OCI-LY1 (cell line): Measurements from ENCODE around the gene EPHA2.

Source experiments
- EZH2 ChIP-seq: fragments of 200-600 bp; sonication (generic), shearing (Covaris generic); IDR thresholded peaks from 2 replicates; pipeline ENCODE4 v1.8.0; 2017; ENCODE audit warnings: borderline replicate concordance, mixed run types, mild to moderate bottlenecking, antibody characterized with exemption, low read length, moderate library complexity, mixed read lengths
- TF ChIP-seq, protein P1 (sequence below): fragments of 200-600 bp; sonication (generic), shearing (Covaris generic); IDR thresholded peaks from 2 replicates; pipeline ENCODE4 v1.5.1; 2017; ENCODE audit warnings: mild to moderate bottlenecking, antibody characterized with exemption, low read length, moderate library complexity, mixed read lengths

- TF ChIP-seq, protein P1, sequence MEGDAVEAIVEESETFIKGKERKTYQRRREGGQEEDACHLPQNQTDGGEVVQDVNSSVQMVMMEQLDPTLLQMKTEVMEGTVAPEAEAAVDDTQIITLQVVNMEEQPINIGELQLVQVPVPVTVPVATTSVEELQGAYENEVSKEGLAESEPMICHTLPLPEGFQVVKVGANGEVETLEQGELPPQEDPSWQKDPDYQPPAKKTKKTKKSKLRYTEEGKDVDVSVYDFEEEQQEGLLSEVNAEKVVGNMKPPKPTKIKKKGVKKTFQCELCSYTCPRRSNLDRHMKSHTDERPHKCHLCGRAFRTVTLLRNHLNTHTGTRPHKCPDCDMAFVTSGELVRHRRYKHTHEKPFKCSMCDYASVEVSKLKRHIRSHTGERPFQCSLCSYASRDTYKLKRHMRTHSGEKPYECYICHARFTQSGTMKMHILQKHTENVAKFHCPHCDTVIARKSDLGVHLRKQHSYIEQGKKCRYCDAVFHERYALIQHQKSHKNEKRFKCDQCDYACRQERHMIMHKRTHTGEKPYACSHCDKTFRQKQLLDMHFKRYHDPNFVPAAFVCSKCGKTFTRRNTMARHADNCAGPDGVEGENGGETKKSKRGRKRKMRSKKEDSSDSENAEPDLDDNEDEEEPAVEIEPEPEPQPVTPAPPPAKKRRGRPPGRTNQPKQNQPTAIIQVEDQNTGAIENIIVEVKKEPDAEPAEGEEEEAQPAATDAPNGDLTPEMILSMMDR: no peak
- no peak for TF ChIP-seq EZH2
These were observed 38.5 kb downstream of the EPHA2 start for GRCh38 chr1:16117369-16117768.
